ENCODE measurements around the gene IQGAP3.

DNA sequence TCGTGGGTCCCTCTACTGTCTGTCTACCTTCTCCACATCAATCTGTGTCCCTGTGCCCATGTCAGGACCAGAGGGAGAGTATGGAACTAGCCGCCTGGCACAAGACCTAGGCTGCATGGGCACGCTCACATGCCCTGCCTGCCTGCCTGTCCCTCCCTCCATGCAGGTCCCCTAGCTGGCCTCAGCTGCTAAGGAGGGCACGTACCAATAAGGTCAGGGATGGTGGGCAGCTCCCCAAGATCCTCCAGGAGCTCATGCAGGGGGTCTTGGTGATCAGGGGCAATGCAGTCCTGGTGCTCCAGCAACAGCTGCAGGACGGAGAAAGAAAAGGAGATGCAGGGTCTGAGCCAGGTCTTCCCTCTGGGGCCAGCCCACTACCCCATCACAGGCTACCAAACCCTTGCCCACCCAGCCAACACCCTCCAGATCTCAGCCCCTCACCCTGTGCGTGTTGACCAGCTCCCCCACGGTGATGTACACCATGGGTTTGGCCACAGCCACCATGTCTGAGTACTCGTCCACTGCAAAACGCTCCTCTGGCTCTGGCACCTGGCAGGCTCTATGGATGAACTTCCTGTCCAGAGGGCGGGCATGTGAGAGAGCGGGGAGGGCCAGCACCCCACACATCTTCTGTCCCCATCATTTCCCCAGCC, 38.7 kb downstream of the IQGAP3 start:
- TF ChIP-seq, protein P1, sequence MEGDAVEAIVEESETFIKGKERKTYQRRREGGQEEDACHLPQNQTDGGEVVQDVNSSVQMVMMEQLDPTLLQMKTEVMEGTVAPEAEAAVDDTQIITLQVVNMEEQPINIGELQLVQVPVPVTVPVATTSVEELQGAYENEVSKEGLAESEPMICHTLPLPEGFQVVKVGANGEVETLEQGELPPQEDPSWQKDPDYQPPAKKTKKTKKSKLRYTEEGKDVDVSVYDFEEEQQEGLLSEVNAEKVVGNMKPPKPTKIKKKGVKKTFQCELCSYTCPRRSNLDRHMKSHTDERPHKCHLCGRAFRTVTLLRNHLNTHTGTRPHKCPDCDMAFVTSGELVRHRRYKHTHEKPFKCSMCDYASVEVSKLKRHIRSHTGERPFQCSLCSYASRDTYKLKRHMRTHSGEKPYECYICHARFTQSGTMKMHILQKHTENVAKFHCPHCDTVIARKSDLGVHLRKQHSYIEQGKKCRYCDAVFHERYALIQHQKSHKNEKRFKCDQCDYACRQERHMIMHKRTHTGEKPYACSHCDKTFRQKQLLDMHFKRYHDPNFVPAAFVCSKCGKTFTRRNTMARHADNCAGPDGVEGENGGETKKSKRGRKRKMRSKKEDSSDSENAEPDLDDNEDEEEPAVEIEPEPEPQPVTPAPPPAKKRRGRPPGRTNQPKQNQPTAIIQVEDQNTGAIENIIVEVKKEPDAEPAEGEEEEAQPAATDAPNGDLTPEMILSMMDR (IDR thresholded peaks at IDR 0.05), result no peak
- TF ChIP-seq, protein P2, sequence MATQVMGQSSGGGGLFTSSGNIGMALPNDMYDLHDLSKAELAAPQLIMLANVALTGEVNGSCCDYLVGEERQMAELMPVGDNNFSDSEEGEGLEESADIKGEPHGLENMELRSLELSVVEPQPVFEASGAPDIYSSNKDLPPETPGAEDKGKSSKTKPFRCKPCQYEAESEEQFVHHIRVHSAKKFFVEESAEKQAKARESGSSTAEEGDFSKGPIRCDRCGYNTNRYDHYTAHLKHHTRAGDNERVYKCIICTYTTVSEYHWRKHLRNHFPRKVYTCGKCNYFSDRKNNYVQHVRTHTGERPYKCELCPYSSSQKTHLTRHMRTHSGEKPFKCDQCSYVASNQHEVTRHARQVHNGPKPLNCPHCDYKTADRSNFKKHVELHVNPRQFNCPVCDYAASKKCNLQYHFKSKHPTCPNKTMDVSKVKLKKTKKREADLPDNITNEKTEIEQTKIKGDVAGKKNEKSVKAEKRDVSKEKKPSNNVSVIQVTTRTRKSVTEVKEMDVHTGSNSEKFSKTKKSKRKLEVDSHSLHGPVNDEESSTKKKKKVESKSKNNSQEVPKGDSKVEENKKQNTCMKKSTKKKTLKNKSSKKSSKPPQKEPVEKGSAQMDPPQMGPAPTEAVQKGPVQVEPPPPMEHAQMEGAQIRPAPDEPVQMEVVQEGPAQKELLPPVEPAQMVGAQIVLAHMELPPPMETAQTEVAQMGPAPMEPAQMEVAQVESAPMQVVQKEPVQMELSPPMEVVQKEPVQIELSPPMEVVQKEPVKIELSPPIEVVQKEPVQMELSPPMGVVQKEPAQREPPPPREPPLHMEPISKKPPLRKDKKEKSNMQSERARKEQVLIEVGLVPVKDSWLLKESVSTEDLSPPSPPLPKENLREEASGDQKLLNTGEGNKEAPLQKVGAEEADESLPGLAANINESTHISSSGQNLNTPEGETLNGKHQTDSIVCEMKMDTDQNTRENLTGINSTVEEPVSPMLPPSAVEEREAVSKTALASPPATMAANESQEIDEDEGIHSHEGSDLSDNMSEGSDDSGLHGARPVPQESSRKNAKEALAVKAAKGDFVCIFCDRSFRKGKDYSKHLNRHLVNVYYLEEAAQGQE (IDR thresholded peaks at IDR 0.05; ENCODE audit: insufficient read depth in 1 of 2, low read depth in 2 of 2, low read length in 1 of 2), result no peak
- no peak for TF ChIP-seq POLR2AphosphoS5 (IDR thresholded peaks at IDR 0.05; ENCODE audit: low read depth, low read length)
